Measurements from ENCODE around the gene PRMT1. TPM values are rescaled to one million over a fixed set of nuclear protein-coding genes. Genes with fewer than 3 reads are reported as not detected.

Gene PRMT1
- total and polyA plus RNA-seq, 9 of the 15 experiments (the other 6 are each of a cell fraction or from before 2014, with no cell fraction given) = 13.3 to 464 (median 326) TPM

- DNase-seq (ENCODE audit: extremely low read depth in 1 of 4, low spot score in 3 of 4) = no peak
- no peak overlapping the region for H3K9ac ChIP-seq (ENCODE audit: insufficient read depth in 1 of 2, low read depth in 2 of 2, low read length in 2 of 2)
- CTCF ChIA-PET (ENCODE audit: low intra/inter-chr PET ratio) = no interaction called here
- peaks cover 0 to 8% of the 10 kb centered on the region in 2 experiments; a peak in 4 of 5 replicates for H3K4me1 ChIP-seq (replicated peaks in 1 of 2; ENCODE audit: control insufficient read depth in 2 of 2, insufficient read depth in 2 of 2, low read length in 2 of 2)
- H3K36me3 ChIP-seq (ENCODE audit: control insufficient read depth, insufficient read depth, low read length) = 0 out of 3 replicates have a peak, but pooled peaks cover 2% of the 10 kb centered on the region
- no peak for TF ChIP-seq DIDO1 (tag; IDR thresholded peaks at IDR 0.05; ENCODE audit: low read depth)
- no peak for TF ChIP-seq CREB1 (IDR thresholded peaks at IDR 0.05)
- TF ChIP-seq CREB1 (CRISPR knock-in tag; IDR thresholded peaks at IDR 0.05) = no peak
- TF ChIP-seq ZHX1 (conservative IDR thresholded peaks at IDR 0.05; ENCODE audit: low read length) = no peak
- no peak for TF ChIP-seq ZNF778 (CRISPR knock-in tag; IDR thresholded peaks at IDR 0.05)
- H3K27ac ChIP-seq (ENCODE audit: extremely low read depth, low read depth, low read length) = no peak overlapping the region
- ATAC-seq = no peak
- POLR2A ChIA-PET = interaction anchor here (0.6 to 0.9 kb wide), 3 partner anchors 13 to 1765 kb away, joined by 3 to 8 read pairs (median 3); no protein-coding TSS in a partner anchor
- H4K20me1 ChIP-seq (replicated peaks; ENCODE audit: control insufficient read depth, insufficient read depth, low read length) = no peaks in the 10 kb centered on the region
- no peak overlapping the region for H2AFZ ChIP-seq (ENCODE audit: low read depth, low read length)
- intact Hi-C loops (cut with micrococcal nuclease) (no loop called here), in situ Hi-C loops (cut with MboI) (no loop called here)
- BruUV-seq (replicated peaks) = no TSS peak
- 55% methylated on average over 5 of the region's 5 CpGs for WGBS (ENCODE audit: insufficient coverage, low coverage, missing lambda C conversion rate)
- no peaks in the 10 kb centered on the region for H3K27me3 ChIP-seq (ENCODE audit: control insufficient read depth in 2 of 2, insufficient read depth in 2 of 2, low read length in 2 of 2)
- no peaks in the 10 kb centered on the region for H3K9me3 ChIP-seq (replicated peaks; ENCODE audit: control insufficient read depth, insufficient read depth, low read depth, low read length)
- H3K9me1 ChIP-seq (ENCODE audit: control insufficient read depth, insufficient read depth, low read length) = no peaks in the 10 kb centered on the region
- FAIRE-seq = no peak
- H3K79me2 ChIP-seq (ENCODE audit: control insufficient read depth, insufficient read depth, low read length) = no peaks in the 10 kb centered on the region
- H3K4me3 ChIP-seq = no peak overlapping the region
- H3K4me2 ChIP-seq (ENCODE audit: insufficient read depth, low read length) = no peak overlapping the region
These were observed 53.1 kb downstream of the PRMT1 start for GRCh38 chr19:49730166-49730565.
